SU-DHL-6 (cell line): ENCODE measurements around the gene CERK.

Source experiments
- EZH2phosphoT487 ChIP-seq: fragments of 200-600 bp; sonication (generic), shearing (Covaris generic); conservative IDR thresholded peaks from 2 replicates; pipeline ENCODE4 v1.6.1; 2018; ENCODE audit warnings: mild to moderate bottlenecking, antibody characterized with exemption, low read length, moderate library complexity, mixed read lengths
- TF ChIP-seq, protein P1 (sequence below): fragments of 200-600 bp; sonication (generic); IDR thresholded peaks from one replicate; pipeline ENCODE4 v1.5.1; 2017; ENCODE audit warnings: antibody characterized with exemption, mild to moderate bottlenecking, low read length, moderate library complexity; ENCODE audit not compliant: insufficient read depth, poor library complexity, severe bottlenecking

DNA sequence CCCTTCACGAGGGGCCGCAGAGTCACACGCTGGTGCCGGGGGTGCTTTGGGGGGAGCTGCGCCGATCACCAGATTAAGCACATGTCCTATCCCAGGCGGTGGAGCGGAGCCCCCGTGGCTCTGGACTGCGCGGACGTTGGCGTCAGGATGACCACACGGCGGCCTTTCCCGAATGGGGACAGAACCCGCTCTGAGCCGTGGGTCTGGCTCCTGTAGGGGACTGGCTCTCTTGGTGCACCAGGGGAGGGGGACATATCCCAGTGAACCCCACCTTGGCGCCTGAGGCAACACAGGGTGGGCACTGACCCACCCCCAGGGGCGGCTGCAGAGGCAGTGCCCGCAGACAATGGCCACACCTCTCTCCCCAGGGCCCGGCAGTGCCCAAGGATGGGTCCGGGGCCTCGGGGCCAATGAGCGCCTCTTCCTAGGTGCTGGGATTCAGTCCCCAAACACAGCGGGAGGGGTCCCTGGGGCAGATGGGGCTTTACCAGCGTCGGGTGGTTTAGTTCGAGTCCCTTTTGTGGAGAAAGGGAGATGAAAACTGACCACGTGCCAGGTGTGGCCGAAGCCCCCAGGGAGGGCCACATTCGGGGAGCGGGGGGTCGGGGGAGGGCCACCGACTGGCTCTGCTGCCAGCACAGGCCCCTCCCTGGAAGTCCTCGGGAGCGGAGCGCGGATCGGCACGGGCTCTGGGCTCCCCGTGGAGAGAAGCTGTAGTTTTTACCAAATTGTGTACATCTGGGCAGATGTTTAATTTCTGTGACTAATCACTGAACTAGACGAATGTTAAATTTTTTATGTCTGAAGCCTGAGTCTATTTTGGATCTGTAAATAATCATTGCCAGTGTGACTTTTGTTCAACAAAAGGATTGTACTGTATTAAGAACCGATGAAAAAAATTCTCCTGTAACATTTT, 59.0 kb downstream of the CERK start:
- TF ChIP-seq, protein P1, sequence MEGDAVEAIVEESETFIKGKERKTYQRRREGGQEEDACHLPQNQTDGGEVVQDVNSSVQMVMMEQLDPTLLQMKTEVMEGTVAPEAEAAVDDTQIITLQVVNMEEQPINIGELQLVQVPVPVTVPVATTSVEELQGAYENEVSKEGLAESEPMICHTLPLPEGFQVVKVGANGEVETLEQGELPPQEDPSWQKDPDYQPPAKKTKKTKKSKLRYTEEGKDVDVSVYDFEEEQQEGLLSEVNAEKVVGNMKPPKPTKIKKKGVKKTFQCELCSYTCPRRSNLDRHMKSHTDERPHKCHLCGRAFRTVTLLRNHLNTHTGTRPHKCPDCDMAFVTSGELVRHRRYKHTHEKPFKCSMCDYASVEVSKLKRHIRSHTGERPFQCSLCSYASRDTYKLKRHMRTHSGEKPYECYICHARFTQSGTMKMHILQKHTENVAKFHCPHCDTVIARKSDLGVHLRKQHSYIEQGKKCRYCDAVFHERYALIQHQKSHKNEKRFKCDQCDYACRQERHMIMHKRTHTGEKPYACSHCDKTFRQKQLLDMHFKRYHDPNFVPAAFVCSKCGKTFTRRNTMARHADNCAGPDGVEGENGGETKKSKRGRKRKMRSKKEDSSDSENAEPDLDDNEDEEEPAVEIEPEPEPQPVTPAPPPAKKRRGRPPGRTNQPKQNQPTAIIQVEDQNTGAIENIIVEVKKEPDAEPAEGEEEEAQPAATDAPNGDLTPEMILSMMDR: no peak
- no peak for TF ChIP-seq EZH2phosphoT487
